Left colon (tissue), 2 donors: ENCODE results near the gene ABHD15. TPM values are rescaled to one million over a fixed set of nuclear protein-coding genes. Genes with fewer than 3 reads are reported as not detected.

Experiments used
- ATAC-seq: fragments of 200-7000 bp; cut with Tn5 transposase; one replicate; pipeline ENCODE4 v1.9.1; 2020; ENCODE audit warnings: mild to moderate bottlenecking, moderate library complexity
- DNase-seq, 2 donors: peaks; one replicate each; pipeline ENCODE4 v3.0.0-alpha.2; 2020
- intact Hi-C, 2 donors: fragments of 100-400 bp; cut with DNase I in 1 of 2; cut with micrococcal nuclease in 1 of 2; formaldehyde crosslinking; loops; one replicate each; pipeline versions ENCODE4 v1.11.2 to v1.14.0; 2022; cut with DNase I, micrococcal nuclease
- total RNA-seq, 2 donors: library from RNA; stranded (reverse); fragmentation: NEBNext Ultra II Directional; extraction: Animal tissue kit (Norgen Biotek cat#: 25700); gene quantifications; one replicate each; pipeline ENCODE4 v1.2.1, GENCODE V29; 2021
- donor health status: DM: no; HTN: no; CAD: no.
- donor health status: DM: yes; HTN: yes; CAD: no.

ABHD15 gene
- total RNA-seq, 2 donors from 2014 or later = 19.5 to 24.0 TPM

DNA sequence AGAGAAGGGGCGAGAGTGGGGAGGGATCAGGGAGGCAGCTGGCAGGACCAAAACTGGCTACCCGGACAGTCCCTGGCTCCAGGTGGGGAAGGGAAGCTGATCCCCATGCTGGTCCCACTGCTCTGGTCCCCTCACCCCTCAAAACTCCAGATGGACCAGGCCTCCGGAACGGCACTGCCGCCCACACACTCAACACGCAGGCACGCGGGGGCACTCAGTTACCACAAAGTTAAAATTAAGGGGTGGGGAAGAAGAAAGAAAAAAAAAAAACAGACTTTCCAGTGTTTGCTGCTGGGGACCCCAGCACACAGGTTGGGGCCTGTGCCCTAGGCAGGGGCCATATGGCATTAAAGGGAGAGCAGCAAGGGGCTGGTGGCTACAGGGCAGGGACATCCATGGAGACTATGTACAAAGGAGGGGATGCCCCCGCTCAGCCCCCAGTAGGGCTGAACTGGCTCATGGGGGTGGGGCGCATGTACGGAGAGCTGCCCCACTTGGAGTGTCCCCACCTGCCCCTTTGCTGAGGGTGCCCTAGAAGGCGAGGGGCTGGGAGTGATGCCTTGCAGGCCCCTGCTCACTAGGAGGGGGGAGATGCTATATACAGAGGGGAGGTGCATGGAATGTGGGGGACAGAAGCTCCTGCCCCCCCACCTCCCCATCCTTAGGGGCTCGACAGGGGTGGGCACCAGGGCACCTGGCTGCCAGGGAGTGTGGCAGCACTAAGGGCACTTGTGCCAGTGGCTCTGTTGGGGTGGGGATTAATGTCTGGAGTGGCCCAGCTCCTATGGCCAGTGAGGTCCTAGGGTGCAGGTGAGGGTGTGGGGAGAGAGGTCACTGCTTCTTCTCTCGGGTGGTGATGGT is 7.3 kb upstream of the ABHD15 start:
- no peak for ATAC-seq
- intact Hi-C loops = no loop called here
- peak in 1 of 2 donors; percentile 19 for DNase-seq

GRCh38 chr17:29573558-29573869 is 6.7 kb upstream of the ABHD15 start:
- intact Hi-C loops = no loop called here
- peak in 1 of 2 donors; percentile 11 for DNase-seq
- no peak for ATAC-seq

GRCh38 chr17:29572691-29573557 is 6.1 kb upstream of the ABHD15 start:
- DNase-seq (peak in 1 of 2 donors; percentile 53), ATAC-seq (no peak)
- intact Hi-C loops = no loop called here

DNA sequence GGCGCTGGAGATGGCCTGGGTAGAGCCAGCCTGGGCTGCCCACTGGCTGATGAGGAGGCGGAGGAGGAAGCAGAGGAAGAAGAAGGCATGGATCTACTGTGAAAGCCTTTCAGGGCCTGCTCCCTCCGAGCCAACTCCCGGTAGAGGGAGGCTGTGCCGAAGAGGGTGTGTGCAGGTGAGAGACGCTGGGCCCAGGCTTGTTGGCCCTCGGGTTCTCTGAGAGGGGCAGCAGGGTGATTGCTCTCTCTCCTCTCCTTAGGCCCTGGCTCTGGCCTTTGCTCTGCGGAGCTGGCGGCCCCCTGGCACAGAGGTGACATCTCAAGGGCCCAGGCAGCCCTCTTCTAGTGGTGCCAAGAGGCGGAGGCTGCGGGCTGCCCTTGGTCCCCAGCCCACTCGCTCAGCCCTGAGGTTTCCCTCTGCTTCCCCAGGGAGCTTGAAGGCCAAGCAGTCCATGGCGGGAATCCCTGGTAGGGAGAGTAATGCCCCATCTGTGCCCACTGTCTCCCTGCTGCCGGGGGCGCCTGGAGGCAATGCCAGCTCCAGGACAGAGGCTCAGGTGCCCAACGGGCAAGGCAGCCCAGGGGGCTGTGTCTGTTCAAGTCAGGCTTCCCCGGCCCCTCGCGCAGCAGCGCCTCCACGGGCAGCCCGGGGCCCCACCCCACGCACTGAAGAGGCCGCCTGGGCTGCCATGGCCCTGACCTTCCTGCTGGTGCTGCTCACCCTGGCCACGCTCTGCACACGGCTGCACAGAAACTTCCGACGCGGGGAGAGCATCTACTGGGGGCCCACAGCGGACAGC is 5.2 kb upstream of the ABHD15 start:
- DNase-seq = peak in 1 of 2 donors; percentile 17
- ATAC-seq = no peak
- intact Hi-C loops = no loop called here

- ATAC-seq (no peak), DNase-seq (peak in 1 of 2 donors; percentile 4)
- intact Hi-C loops = no loop called here
Measured at GRCh38 chr17:29571486-29571882, 4.6 kb upstream of the ABHD15 start.

DNA sequence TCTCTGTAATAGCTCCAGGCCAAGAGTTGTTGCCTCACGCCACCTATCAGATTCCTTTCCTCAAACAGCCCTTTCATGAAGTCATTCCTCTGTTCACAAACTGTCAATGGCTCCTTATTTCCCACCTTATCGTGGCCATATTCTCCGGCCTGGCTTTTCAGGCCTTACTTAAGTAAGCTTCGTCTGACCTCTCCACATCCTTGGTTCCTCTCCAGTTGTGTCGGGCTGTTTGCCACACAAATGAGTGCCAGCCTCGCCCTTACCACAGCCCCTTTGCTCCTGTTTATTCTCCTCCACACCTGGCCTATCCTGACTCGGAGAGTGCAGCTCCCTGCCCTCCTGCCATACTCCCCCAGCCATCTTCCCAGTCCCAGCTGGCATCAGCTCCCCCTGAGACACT is 3.7 kb upstream of the ABHD15 start:
- DNase-seq (peak in 1 of 2 donors; percentile 26), ATAC-seq (no peak)
- intact Hi-C loops = no loop called here

- intact Hi-C loops = no loop called here
- ATAC-seq (no peak), DNase-seq (peak in 1 of 2 donors; percentile 6)
Measured at GRCh38 chr17:29569245-29569950, 2.6 kb upstream of the ABHD15 start.

DNA sequence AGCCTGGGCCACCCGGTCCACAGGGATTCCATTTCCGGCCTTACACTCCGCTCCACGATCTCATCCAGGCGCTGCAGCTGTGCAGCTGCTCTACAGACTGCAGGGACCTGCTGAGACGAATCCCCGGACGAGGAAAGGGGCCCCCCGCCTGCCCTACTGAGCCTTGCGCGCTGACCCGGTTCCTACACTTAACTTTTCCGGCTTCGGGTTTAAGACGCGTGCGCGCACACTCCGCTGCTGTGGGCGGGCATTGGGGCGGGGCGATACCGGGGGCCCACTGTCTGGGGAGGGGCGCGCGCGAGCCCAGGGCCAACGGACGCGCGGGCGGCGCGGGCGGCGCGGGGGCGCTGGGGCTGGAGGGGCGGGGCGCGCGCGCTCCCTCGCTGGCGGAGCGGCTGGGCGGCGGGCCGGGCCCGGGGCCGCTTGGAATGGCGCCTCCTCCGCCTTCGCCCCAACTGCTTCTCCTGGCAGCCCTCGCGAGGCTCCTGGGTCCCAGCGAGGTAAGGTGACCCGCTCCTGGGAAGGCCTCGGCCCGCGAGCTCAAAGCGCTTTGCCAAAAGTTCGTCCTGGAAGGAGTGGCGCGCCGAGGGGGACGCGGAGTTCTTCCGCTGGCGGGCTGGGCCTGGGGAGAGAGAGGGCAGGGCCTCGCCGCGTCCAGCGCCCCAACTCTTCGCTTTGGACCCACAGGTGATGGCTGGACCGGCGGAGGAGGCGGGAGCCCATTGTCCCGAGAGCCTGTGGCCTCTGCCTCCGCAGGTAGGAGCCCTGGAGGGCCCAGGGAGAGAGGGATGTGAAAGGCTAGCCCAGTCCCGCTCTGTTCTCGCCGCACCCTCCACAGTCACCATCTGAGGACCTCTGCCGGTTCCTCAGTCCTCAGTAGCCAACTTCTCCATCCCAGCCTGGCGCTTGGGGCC is 1.8 kb upstream of the ABHD15 start, which contains the start of gene TP53I13:
TP53I13 (plus strand) TSS at position 371 of the 914 bp plus-strand sequence; CDS start at position 429, 58 bp downstream.
- peak; percentile 90 to 94 for DNase-seq
- ATAC-seq = peak; percentile 55
- intact Hi-C loops = no loop called here

DNA sequence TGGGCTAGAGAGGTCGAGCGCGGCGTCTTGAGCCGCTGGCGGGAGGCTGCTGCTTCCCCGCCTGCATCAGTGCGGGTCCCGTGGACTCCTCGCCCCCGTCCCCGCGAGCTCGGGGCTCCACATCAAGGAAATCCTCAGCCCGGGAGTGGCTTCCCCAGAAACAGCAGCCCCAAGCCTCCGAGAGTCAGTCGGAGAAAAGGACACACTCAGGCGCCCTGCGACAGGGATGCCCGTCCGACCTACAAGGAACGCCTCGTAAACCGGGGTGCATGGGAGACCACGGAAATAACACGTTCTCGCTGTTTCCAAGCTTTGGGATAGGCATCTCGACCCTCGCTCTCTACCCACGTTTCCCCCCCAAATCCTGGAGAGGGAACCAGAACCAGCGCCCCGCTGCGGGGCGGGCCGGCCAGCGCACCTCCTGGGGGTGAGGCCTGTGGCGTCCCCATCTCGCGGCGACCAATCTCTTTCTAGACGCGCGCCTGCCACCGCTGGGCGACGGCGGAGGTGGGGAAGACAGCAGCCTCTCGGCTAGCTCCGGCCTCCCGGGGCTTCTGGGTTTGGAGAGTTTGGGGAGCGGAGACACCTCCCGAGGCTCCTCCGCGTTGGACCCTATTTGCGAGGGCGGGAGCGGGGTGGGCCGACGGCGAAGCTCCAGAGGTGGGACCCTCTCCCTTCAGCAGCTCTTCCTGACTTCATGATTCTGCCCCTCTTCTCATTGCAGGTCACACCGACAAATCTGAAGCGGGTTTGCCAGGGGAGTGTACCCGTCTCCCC is 905 bp upstream of the ABHD15 start:
- ATAC-seq = peak; percentile 47
- DNase-seq = peak; percentile 79 to 82
- intact Hi-C loops = no loop called here

DNA sequence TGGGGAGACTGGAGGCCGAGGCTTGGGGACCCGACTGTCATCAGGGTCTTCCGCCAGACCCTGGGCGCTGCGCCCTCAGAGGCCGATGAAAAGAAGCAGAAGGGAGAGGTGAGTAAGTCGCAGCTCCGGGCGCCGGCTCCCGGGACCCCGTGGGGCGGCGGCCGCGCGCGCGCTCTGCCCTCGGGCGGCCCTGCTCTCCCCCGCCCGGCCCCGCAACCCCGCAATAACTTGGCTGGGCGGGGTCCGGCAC is 392 bp upstream of the ABHD15 start:
- intact Hi-C loops = no loop called here
- ATAC-seq = peak; percentile 21
- DNase-seq = no peak

DNA sequence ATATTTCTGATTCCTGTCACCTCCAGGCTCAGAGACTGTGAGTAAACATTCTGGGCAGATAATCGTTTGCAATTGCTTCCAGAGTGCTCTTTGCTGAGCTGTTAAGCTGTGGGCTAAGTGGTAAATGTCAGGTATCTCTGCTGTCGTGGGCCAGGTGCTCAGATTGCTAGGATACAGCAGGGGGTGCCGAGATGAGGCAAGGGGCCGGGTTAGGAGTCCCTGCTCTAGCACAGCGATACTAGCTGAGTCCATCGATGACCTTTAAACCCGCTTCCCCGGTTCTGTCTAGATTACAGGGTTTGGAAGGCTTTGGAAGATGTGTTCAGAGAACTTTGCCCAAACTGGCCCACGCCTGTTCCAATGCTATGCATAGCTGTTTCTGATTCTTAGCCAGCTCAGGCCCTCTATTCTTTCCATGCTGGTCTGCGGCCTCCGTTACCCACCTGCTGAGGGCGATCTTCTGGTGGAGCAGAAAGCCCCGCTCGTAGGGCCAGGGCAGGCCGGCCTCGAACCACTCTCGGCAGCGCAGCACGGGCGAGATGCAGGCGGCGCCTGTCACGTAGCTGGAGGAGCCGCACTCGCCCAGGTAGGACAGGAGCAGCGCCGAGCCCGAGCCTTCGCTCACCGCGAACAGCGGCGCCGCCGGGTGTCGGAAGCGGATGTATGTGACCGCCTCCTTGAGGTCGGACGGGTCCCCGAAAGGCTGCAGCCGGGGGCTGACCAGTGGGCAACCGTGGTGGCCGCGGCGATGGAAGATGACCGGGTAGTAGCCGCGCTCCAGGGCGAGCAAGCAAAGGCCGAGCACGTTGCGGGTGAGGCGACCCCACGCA is 979 bp downstream of the ABHD15 start:
- ATAC-seq = peak; percentile 35
- intact Hi-C loops = no loop called here
- DNase-seq = peak in 1 of 2 donors; percentile 79

DNA sequence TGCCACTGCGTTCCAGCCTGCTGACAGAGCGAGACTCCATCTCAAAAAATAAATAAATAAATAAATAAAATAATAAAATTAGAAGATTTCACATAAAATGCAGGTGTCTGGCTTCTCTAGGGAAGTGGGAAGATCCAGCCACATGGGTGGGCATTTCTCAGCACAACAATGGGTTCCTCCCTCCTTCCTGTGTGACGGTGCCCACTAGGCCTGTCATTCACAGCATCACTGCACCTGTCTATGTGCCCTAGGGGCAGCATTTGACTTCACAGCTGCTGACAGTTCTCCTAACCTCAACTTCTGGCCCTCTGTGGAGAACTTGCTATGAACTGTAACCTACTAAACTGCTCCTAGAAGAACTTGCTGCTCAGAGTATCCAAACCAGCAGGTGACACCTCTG is 3.0 kb downstream of the ABHD15 start:
- intact Hi-C loops = no loop called here
- no peak for ATAC-seq
- DNase-seq = no peak

DNA sequence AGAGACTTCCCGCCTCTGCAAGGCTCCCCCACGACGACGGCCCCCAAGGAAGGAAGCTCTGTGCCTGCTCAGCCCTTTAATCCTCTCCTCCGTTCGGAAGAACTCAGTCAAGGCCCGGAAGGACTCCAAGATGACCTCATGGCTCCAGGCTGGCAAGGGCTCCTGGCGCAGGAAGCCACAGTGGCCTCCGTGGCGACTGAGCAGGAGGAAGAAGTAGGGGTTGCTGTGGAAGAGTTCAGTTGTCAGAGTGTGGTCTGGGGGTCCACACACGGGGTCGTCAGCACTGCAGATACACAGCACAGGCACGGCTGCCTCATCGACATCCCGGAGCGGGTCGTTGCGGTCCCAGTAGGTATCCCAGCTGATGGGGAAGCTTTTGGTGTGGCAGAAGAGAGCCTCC is 4.2 kb downstream of the ABHD15 start:
- intact Hi-C loops = no loop called here
- DNase-seq = no peak
- ATAC-seq = no peak

- intact Hi-C loops = no loop called here
- ATAC-seq (no peak), DNase-seq (no peak)
Measured at GRCh38 chr17:29561554-29562517, 5.0 kb downstream of the ABHD15 start.

DNA sequence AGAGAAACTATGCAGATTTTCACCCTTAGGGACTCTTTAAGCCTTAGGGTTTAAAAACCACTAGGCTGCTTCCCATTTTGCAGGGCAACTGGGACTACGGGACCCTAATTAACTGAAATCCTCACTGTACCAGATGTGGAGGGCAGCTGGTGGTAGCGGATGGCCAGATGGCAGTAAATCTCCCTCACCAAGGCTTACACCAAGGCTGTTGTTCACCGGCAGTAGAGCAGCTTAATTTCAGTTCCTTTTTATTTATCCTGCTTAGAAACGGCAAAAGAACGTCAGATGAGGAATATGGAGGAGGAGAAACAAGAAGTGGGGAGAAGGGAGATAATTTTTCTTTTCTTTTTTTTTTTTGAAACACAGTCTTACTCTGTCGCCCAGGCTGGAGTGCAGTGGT is 6.5 kb downstream of the ABHD15 start:
- DNase-seq (no peak), ATAC-seq (no peak)
- intact Hi-C loops = no loop called here
